HG03060 (cell line): Measurements from ENCODE around the gene PRR16.

Experiments
- ATAC-seq: cut with Tn5 transposase; IDR thresholded peaks from one replicate; pipeline ENCODE4 v1.9.1; 2021; ENCODE audit warnings: low read depth, moderate number of reproducible peaks; ENCODE audit not compliant: unreplicated experiment

Gene PRR16

DNA sequence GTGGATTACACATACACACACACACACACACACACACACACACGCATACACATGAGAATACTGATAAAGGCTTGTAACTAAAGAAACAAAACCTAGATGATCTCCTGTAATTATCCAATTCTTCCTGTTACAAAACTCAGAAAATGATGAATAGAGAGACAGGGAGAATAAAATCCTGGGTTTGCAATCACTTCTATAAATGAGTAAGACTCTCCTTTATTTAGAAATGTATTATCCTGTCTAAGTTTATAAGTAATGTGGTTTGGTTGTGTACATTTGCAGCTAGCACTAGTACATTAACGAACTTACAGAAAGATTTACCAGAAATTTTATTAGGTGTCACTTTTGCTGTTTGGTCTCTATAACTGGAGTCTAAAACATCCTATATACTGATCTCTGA, 2.8 kb upstream of the PRR16 start:
- ATAC-seq = no peak

DNA sequence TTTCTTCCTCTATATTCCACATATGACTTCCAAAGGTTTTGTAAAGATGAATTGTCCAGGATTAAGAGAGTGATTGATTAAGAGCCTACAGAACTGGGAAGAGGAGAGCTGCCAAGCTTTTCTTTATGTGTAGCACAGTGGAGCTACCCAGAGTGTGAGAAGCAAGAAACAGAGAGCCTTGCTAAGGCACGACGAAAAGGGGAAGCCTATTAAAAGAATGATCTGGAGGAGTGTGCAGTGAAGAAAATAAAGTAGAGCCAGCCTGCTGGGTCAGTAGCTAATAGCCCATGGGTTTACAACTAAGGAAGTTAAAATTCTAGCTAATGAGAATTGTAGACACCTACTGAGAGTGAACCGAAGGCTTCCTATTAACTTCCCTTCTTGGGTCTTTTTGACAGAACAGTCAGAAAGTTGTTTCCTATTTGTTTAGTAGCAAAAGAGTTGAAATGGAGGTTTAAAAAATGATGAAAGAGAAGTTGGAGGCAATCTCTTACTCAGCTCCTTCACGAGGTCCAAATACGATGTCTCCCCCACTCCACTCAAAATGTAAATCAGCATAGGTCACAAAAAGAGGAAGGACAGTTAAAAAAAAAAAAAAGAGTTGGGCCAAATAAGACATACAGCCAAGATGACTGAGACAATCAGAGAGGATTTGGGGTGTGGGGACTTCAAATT, 957 bp upstream of the PRR16 start:
- ATAC-seq = no peak

DNA sequence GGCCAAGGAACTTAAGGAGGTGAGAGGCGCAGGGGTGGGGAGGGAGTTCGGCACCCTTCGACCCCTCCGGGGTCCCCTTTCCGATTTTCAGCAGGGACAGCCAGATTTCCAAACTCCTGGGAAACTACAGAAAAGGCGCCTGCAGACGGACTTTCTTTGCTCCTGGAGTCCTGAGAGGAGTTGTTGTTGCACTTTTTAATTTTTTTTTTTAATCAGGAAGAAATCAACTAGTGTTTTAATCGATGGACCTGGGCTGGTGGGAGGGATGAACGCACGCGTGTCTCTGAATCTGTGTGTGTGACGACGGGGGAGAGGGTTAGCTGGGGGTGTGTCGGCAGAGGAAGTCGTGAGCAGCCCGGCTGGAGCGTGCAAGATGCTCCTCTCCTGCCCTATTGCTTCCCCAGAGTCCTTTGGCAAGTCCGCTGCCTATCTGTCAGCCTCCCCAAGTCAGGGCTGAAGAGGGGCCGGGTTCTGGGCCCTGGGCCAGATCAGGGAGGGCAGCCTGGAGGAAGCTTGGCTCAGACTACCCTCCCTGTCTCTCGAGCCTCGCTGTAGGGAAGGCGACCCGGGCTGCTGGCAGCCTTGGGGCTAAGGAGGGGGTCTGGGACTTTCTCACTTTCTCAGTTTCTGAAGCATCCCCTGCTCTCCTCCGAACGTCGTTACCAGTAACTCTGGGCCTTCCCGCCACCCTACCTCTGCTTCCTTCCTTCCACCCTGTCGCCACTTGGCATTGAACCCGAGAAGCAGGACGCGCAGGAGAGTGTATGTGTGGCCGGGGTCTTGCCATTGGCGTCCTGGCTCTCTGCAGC, 731 bp downstream of the PRR16 start:
- no peak for ATAC-seq

DNA sequence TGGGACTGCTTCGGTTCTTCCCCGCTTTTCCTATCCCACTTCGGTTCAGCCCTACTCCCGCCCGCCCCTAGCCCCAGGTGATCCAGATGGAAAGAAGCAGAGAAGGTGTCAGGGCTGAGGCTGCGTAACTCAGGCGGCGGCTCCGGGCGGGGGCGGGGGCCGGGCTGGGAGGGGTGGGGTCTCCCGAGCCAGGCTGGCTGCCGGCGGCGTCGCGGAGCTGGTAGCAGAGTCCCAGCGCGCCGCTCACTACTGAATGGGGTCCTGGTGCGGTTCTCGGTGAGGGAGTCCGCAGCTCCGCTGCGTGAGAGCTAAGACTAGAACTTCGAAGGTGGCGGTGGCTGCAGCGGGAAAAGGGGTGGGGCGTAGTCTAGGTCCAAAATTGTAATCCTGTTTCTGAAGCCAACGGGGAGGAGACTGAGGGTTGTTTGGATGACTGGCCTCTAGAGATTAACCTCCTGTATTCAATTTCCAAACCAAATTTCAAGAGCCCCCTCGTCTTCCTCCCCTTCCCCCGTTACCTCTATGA, 1.4 kb downstream of the PRR16 start:
- ATAC-seq = no peak

DNA sequence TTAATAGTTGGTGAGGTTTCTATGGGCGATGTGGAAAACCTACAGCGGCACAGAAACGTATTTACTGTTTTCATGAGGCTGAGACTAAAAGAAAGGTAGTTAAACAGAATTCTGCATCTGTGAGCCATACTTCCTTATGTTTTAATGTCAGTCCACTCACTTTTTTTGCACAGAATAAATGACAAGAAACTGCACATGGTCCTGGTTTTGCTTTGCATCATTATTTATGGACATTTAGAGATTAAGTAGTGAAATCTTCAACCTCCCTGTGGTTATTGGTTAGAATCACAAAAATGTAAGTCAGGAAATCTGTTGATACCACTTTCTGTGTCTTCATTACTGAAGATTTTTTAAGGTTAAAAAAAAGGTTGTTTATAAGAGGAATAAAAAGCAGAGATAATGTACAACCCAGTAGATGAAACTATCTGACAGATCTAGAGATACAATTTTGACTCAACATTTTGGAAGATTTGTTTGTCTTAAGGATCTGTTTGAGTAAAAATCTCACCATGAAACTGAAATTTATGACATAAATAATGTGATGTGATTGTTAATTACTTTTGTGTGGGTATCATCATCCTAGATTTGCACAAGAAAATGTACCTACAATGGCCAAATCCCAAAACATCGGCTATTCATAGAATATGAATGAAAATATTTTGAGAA, 2.4 kb downstream of the PRR16 start:
- no peak for ATAC-seq

DNA sequence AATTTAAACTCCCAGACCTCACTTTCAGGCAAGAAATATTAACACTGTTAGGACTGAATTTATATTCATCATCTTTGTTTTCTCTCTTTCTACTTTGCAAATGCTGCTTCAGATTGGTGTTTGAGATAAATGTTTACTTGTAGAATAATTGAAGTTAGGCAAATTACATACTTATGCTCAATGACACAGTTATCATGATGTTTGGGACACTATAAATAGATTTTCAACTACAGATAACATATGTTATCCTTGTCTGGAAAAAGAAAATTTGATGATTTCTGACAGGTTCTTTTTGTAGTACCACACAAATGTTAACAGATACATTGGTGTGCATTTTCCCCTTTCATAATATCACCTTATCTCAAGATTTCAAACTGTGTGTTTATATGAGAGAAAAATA, 7.9 kb downstream of the PRR16 start:
- ATAC-seq = no peak

DNA sequence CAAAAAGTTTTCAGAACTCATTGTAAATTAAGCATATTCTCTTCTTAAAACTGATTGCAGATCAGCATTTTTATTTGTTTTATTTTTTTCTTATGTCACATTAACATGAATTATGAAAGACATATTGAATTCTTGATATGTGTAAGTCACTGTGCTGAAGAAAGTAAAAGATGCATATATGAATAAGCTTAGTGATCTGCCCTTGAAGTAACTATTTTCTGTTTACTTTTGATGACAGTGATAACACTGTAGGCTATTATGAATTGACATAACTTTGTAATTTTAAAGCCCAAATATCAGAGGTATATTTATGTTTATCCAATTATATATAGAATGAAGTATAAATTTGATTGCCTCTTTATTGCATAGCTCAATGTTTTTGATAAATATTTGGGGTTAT, 8.8 kb downstream of the PRR16 start:
- no peak for ATAC-seq

DNA sequence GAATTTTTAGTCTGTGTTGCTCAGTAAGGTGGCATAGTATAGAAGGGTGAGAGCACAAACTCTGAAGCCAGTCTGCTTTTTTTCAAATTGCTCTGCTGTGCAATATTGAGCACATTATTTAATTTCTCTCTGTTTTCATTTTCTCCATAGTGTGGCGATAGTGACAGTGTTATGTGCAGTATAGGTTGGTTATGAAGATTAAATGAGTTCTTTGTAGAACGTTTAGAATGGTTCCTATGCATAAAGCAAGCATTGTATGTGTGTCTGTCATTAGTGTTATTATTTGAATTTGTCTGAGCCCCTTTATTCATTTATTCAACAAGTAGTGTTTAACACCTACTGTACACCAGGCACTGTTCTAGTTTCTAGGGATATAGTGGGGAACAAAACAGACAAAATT, 9.2 kb downstream of the PRR16 start:
- ATAC-seq = no peak

DNA sequence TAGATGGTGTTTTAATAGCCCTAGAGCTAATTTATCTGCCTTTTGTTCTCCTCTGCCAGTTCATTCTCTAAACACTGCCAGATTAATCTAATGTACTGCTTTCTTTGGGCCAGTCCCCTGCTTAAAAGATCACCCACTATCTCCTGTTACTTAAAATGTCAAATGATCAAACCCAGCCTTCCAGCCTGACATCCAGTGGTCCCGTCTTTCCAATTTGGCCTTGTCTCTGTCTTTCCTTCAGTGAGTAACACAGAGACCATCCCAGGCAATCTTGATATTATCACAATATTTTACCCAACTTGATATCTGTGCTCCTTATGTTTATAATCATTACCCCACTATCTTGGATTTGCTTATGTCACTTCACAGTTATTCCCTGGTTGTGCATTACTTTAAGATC, 12.0 kb downstream of the PRR16 start:
- no peak for ATAC-seq

DNA sequence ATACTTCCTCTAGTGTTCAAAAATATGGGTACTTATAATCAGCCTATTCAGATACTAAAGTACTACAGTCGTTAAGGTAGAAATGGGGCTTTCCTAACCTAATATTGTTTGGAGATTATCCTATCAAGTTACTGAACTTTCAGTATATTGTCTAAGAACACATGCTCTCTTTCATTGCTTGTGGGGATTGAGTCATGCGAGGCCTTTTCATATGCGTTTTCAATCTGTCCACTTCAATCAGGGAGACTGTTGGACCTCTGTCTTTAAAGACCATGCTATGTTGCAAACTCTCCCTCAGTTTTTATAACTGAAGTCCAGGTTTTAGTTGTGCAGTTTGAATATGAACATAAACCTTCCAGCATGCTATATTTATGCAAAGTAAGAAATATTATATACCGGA, 15.0 kb downstream of the PRR16 start:
- ATAC-seq = no peak

DNA sequence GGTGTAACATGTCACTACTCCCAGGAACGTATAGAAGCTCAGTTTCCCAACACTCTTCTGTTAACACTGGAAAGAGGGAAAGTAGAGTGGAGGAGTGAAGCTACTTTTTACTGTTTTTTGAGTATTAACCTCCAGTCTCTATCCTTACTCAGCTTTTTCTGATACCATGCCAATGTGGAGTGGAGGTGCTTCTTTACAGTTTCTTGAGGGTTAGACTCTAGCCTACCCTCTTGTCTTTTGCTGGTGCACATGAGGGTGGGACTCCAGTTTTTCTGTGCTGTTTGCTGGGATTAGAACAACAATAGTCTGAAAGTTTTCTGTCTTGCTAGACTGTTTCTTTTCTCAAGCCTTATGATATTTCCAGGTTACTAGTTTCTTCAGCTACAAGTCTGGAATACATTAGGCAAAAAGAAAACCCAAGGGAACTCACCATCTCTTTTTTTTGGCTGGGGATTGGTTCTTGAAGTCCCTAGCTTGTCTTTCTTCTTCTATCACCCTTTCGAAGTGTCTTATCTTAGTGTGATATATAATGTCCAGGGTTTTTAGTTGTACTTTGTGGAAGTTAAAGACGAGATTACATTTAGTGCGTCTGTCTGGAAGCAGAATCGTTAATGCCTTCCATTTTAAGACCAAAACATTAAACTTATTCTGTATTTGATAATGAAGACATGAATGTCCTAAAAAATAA, 35.9 kb downstream of the PRR16 start:
- no peak for ATAC-seq

DNA sequence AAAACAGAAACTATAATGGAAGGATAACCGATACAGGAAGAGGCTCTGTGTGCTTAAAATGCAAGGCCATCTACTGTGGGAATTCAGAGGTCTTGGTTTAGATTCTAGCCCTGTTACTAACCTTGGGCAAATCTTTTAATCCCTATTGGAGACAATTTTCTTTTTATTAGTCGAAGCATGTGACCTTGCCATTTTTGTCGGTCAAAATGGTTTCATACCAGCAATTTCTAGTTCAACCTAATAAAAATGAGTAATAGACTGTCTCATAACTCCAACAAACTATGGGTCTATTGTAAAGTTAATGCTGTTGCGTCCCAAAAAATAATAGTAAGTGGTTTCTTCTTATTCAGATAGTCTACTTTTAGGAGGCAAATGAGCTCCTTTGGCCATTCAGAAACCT, 38.4 kb downstream of the PRR16 start:
- no peak for ATAC-seq

DNA sequence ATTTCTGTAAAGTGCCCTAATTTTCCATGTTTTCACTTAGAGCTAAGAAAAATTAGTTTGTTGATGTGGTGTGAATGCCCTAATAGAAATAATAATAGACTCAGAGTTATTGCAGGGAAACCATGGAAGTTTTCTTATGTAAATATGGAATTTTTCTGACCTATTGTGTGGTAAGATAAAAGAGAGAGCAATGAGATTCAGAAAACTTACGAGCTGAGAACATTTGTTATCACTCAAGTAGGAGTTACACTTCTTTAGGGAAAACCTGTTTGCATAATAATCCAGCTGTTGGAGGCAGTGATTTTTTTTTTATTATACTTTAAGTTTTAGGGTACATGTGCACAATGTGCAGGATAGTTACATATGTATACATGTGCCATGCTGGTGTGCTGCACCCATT, 39.2 kb downstream of the PRR16 start:
- ATAC-seq = no peak

DNA sequence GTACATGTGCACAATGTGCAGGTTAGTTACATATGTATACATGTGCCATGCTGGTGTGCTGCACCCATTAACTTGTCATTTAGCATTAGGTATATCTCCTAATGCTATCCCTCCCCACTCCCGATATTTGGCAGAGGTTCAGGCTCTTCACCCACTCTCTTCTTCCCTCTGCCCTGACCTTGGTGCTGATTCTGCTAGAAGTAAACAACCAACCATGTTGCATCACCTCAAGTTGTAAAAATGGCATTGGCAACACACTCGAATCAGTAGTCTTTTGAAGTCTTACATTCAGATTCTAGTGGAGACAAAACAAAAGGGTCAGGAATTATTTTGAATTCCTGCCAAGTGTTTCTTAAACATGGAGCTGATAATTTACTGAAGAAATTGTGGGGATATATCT, 40.0 kb downstream of the PRR16 start:
- ATAC-seq = no peak

DNA sequence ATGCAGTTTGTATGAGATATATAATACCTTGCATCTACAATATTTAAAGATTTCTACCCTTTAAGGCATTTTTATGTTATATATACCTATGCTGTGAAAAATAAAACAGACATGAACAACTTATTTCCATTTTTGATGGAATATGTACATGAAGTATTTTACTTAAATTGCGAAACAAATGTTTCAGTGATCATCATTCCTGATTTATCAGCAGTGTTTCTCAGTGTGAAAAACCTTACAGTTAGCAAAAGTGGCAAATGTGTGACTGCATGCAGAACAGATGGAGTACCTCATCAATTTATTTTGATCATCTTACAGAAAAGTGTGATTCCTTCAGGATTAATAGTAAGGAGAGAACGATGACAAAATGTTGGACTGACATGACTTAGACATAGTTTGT, 43.1 kb downstream of the PRR16 start:
- no peak for ATAC-seq

DNA sequence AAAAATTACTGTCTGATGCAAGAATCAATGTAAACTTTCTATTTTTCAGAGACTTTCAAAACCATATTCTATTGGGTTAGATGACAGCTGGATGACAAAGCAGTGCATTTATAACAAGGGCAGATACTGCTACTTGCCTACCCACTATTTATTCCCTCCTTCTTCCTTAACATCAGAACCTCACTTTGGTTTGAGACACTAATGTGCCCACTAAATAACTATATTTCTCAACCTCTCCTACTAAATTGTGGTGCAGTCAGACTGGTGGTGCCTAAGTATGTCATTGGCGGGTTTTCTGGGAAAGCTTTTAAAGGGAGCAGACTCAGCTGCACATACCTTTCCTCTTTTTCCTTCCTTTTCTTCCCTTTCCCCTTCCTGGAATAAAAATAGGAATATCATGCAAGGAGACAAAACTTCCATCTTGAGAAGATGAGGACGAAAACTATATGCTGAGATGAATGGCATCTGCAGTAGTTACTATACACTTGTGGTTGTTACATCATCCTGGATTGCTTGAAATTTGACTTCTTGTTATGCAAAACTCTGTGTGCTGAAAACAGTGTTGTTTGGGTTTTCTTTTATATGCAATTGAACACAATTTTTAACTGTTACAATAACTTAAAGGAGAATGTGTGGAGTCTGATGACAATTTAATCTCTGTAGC, 43.8 kb downstream of the PRR16 start:
- no peak for ATAC-seq

DNA sequence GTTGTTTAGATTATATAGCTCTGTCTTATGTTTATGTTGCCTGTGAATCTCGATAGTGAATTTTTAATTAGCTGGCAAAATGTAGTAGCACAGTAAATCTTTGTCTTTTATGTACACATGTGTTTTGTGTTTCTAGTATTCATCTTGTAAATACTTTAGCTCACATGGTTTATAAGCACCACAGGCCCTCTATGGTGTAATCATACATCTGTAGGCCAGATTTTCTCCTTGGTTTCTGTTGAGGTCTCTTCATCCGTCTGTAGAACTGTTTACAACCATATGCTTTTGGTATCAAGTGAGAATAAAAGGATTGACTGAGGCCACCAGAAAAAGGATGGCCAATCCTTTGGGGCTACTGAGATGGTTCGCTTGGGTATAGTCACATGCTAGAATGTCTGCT, 45.0 kb downstream of the PRR16 start:
- no peak for ATAC-seq

DNA sequence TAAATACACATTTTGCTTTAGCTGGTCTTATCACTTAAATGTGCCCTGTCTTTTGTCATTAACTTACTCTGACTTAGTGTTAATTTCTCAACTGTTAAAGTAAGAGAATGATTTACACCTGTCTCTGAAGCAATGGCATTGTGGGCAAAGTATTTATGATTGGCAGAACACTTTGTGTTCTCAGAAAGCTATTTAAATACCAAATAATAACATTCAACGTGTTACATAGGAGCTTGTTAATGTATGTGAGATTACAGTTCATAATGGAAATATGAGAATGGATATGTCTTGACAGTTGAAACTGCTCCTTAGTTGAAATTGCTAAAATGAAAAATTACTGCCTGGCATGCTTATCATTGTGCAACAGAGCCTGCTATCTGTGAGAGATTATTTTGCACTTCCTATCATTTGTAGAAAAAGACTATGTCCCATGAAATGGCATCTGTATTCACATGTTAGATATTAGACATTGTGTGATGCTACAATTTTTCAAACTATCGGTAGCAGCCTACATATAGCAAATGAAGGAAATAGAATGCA, 46.1 kb downstream of the PRR16 start:
- no peak for ATAC-seq

DNA sequence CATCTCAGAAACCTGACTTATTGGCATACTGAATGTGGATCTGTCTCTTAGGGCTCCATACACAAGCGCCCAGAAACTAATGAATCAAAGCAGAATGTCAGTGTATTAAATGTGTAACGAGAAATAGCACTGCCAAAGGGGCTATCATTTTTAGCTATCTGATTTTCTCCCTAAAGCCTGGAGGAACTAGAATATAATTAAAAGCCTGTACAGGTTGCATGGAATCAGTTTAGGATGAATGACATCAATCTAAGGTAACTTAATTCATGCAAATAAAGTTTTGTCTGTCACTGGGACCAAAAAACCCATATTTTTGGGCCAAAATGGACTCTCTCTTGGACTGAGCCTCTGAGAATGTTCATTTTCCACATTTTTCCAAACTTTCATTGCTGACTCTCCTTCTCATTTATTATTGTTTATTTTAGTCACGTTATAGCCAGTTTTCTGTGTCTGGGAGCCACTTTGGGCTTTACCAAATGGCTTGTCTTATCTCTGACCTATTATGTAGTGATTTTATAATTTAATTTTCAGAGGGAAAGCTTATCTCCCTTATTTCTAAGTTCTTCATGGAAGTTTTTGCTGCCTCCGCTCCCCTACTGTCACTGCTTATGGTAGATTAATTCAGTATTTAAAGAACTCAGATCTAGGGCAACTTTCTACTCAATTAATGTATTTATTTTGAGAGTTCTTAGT, 47.0 kb downstream of the PRR16 start:
- ATAC-seq = no peak

DNA sequence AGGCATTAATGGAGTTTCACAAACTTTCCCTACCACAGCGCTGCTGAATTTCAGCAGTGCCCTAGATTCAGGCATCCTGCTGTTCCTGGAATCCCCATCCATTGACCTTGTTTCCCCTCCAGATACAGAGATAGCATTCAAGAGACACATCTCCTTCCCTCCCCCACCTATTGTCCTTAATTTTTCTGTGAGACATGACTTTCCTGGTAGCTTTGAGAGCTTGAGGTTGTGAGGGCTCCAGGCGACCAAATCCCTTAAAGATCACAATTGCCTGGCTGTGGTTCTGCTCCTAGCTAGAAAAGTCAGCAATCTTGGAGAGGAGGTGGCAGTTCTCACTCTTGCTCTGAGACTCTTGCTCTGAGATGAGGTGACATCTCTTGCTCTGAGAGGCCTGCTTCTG, 48.0 kb downstream of the PRR16 start:
- no peak for ATAC-seq
